Inferior parietal cortex (tissue), 1 donor: ENCODE results near the gene DCHS1.

Source experiments
- DNase-seq: peaks from one replicate; pipeline ENCODE4 v3.0.0-alpha.2; 2016; ENCODE audit errors: extremely low spot score

DCHS1 gene

DNA sequence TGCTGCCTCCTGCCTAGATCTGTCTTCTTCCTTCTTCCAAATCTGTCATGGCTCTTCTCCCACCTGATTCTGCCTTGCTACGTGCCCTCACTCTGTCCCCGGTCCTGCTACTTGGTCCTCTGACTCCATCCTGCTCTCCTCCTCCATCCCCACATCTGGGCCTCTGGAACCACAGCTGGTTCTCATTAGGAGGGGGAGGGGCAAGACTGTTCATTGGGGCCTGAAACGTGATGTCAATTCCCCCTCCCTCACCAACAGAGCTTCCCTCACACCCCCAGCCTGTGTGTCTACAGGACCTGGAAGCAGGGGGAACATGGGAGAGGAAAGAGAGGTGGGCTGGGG is 9.1 kb downstream of the DCHS1 start:
- no peak for DNase-seq

GRCh38 chr11:6646071-6646470 is 9.5 kb downstream of the DCHS1 start:
- no peak for DNase-seq

DNA sequence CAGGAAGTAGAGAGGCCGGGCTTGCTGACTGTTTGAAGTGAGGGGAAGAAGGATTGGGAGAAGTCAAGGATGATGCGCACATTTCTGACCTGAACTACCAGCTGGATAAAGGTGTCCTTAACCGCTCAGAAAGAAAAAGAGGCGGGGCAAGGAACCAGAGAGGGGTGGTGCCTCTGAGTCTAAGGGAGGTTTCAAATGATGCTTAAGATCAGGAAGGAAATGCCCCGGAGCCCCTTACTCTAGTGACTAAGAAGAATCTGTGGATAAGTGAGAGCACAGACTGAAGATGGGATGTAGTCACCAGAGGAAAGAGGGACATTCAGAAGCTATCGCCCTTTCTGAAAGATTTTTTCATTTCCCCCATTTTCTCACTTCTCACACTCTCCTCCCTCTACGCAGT is 12.7 kb downstream of the DCHS1 start:
- DNase-seq: no peak

DNA sequence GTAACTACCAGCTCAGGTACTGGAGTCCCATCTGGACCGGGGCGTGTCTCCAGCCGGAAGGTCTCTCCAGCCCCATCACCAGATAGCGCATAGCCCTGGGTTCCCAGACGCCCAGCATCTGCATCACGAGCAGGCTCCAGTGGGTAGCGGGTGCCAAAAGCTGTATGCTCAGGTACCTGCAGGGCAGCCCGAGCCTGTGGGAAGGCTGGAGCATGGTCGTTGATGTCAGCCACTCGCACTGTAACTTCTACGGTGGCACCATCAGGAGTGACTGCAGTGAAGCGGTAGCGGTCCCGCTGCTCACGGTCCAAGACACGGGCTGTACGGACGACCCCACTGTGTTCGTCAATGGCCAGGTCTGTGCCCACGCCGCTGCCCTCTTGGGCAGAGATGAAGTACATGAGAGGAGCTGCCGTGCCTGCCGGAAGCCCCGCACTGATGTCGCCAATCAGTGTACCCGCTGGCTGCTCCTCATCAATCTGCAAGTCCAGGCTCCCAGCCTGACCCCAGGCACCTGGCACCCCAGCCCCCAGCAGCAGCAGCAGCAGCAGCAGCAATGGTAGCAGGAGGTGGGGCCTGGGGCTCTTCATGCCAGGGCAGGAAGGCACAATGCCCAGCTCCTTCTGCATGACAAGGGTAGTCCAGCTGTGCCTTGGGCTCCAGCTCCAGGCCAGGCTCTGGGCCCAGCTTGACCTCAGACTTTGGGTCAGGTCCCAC is 14.5 kb downstream of the DCHS1 start:
- no peak for DNase-seq

- DNase-seq: no peak
Measured at GRCh38 chr11:6640036-6640984, 15.3 kb downstream of the DCHS1 start.

DNA sequence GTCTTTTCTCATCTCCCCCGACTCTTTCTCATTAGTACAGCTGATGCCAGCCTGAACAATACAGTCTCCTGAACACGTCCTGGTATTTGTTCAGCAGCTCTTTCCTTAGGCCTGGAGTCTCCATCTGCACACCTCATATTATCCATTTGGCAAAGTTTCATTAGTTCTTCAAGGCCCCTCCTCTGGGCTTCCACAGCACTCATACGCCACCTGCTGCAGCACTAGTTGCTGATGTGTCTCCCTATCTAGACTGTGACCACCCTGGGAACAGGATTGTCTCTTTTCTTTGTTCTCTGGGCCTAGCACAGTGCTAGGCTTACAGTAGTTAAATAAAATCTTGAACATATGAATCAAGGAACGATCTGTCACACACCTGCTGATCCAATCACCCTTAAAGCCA is 17.2 kb downstream of the DCHS1 start:
- no peak for DNase-seq

DNA sequence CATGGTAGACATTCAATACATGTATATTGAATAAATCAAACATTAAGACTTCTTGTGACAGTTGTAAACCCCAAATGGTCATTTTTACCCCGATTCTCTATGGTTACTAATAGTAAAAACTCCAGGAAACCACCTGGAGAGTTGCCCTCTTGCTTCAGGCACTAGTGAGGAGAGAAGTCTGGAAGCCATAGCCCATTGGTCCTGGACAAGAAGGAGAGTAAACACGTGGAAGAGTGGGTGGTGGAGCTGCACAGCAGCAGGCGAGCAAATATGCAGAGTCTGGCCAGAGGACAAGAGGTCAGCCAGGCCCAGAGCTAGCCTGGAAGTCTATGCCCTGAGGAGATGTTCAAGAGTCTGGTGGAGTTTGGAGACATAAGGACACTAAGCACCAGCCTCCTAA is 17.7 kb downstream of the DCHS1 start:
- no peak for DNase-seq

GRCh38 chr11:6636480-6636879 is 19.1 kb downstream of the DCHS1 start:
- no peak for DNase-seq

GRCh38 chr11:6635082-6635932 is 20.3 kb downstream of the DCHS1 start:
- DNase-seq: peak; percentile 55

GRCh38 chr11:6634534-6634933 is 21.1 kb downstream of the DCHS1 start:
- DNase-seq: no peak

GRCh38 chr11:6633422-6634408 is 21.9 kb downstream of the DCHS1 start:
- DNase-seq: no peak

DNA sequence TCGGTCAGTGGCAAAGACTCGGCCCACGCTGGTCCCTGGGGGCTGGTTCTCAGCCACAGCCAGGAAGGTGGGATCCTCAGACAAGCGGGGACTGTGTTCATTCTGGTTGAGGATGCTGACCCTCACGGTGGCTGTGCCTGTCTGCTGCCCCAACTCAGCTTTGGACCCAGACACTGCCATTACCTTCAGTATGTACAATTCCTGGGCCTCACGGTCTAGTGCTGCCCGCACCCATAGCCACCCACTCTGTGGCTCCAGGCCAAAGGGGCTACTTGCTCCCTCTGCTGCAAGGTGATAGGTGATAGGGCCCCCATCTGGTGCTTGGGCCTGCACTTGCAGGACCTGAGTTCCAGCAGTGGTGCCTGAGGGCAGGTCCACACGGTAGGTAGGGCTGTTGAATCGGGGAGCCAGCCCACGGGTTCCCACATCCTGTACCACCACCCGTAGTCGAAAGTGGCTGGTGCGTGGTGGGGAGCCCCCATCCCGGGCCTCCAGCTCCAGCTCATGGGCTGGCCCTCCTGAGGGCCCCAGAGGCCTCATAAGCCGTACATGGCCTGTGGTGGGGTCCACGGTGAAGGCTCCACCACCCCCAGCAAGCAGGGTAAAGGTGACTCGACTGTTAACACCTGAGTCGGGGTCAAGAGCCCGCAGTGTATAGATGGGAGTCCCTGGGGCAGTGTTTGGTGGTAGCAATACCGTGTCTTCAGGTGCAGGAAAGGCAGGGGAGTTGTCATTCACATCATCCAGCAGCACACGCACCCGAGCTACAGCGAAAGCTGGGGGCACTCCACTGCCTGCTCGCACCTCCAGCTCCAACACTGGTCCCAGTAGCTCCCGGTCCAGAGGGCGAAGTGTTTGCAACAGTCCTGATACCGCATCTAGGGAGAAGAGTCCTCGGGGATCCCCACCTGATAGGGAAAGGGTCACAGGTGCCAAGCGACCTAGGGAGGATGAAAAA is 23.2 kb downstream of the DCHS1 start:
- no peak for DNase-seq

GRCh38 chr11:6631361-6631890 is 24.2 kb downstream of the DCHS1 start:
- DNase-seq: no peak

DNA sequence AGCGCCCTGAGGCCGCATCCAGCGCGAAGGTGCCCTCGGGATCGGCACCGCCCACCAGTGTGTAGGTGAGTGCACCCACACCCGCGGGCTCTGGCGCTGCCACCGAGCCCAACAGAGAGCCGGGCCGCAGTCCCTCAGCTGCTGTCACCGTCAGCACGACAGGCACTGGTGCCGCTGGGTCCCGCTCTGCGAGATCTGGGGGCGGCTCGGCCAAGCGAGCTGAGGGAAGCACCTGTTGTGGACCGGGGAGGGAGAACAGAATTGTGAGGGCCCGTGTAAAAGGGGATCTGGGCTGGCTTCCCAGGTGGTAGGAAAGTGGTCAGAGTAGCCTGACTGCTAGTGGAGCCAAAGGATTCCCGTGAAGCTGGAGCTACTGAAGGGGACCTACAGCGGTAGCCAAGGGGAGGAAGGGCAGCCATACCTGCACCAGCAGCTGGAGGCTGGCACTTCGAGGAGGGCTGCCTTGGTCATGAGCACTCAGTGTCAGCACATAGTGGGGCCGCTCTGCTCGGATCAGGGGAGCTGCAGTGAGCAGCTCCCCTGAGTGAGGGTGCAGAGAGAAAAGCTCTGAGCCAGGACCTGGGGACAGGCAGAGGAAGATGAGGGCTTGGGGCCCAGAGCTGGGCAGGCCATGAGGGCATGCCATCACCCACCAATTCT is 24.8 kb downstream of the DCHS1 start:
- no peak for DNase-seq

DNA sequence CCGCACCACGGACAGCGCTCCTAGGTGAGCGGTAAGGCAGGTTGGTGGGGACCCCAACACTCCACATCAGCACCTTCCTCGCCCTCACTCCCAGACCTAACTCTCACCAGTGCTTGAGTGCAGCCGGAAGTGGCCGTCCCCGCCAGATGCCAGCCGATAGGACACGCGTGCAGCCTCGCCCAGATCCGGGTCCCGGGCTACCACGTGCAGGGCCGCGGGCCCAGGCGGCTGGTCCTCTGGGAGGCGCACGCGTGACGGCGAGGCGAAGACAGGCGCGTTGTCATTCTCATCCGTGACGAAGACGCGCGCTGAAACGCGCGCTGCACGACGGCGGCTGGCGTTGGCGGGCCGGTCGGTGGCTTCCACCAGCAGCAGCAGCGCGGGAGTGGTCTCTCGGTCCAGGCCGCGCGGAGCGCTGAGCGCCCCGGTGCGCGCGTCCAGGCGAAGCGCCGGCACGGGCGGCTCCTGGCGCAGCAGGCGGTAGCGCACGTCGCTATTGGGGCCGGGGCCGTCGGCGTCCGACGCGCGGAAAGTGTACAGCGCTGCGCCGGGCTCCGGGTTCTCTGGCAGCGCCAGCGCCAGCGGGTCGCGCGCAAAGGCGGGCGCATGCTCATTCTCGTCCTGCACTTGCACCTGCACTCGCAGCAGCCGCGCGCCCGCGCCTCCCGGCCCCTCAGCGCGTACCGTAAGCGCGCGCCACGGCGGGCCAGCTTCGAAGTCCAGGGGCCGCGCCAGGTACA is 25.5 kb downstream of the DCHS1 start:
- DNase-seq: no peak

DNA sequence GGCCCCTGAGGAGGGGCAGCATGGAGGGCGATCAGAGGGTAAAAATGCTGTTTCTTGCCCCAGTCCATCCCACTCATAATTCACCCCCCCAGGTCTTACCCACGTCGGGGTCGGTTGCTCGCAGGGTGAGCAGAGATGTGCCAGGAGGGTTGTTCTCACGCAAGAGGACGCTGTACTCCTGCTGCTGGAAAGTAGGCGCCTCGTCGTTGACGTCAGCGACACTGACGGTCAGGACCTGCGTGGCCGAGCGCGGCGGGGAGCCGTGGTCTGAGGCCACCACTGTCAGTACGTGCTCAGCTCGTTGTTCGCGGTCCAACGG is 26.1 kb downstream of the DCHS1 start:
- DNase-seq: no peak

DNA sequence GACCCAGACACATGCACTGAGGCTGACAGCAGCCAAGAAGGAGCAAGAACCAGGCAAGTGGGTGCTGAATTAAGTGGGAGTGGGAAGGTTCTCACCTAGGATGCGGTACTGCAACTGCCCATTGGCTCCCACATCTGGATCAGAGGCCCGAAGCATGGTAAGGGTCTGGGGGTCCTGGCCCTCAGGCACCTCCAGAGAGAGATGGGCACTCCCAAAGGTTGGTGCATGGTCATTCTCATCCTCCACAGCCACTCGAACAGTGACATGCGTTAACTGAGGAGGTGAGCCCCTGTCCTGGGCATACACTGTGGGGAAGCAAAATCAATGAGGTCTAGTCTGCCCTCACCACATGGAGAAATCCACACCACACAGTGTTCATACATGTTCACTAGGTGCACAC is 27.1 kb downstream of the DCHS1 start:
- DNase-seq: no peak

GRCh38 chr11:6627762-6628241 is 27.8 kb downstream of the DCHS1 start:
- no peak for DNase-seq
